Neural cell (in vitro differentiated cells): ENCODE data around the gene SLC6A4. TPM values are rescaled to one million over a fixed set of nuclear protein-coding genes. Genes with fewer than 3 reads are reported as not detected.

Experiments
- H2AFZ ChIP-seq: fragments of 200-600, 300-800 bp; sonication (generic), shearing (Covaris generic); 2 replicates; pipeline ENCODE4 v1.6.0; 2014; ENCODE audit warnings: low read depth, mild to moderate bottlenecking, antibody characterized with exemption, low read length, moderate library complexity
- H3F3A ChIP-seq: fragments of 200-600 bp; shearing (Covaris generic); 2 replicates; pipeline ENCODE4 v1.6.1; 2016; ENCODE audit warnings: mild to moderate bottlenecking, moderate library complexity, mixed read lengths, antibody characterized with exemption, low read length; ENCODE audit not compliant: insufficient read depth, poor library complexity, severe bottlenecking
- H3K27ac ChIP-seq: fragments of 200-600, 300-800 bp; sonication (generic), shearing (Covaris generic); 2 replicates; pipeline ENCODE4 v1.5.1; 2014; ENCODE audit warnings: mild to moderate bottlenecking, low read length, moderate library complexity
- H3K27me3 ChIP-seq: fragments of 300-800, 200-600 bp; sonication (generic), shearing (Covaris generic); 2 replicates; pipeline ENCODE4 v1.6.0; 2014; ENCODE audit warnings: mild to moderate bottlenecking, low read depth, low read length, moderate library complexity; ENCODE audit not compliant: insufficient read depth
- H3K36me3 ChIP-seq: fragments of 300-800, 200-600 bp; sonication (generic), shearing (Covaris generic); 2 replicates; pipeline ENCODE4 v1.5.1; 2014; ENCODE audit warnings: mild to moderate bottlenecking, antibody characterized with exemption, low read length, moderate library complexity; ENCODE audit not compliant: insufficient read depth
- H3K4me2 ChIP-seq: fragments of 300-800, 200-600 bp; sonication (generic), shearing (Covaris generic); 2 replicates; pipeline ENCODE4 v1.6.0; 2014; ENCODE audit warnings: mild to moderate bottlenecking, low read length
- H3K4me3 ChIP-seq: fragments of 300-800, 200-600 bp; sonication (generic), shearing (Covaris generic); 2 replicates; pipeline ENCODE4 v1.5.1; 2014; ENCODE audit warnings: mild to moderate bottlenecking, low read length, moderate library complexity
- H3K79me2 ChIP-seq: fragments of 200-600 bp; shearing (Covaris generic); replicated peaks from 2 replicates; pipeline ENCODE4 v1.6.0; 2014; ENCODE audit warnings: mild to moderate bottlenecking, low read length, moderate library complexity; ENCODE audit not compliant: insufficient read depth
- H3K9ac ChIP-seq: fragments of 300-800, 200-600 bp; sonication (generic), shearing (Covaris generic); 2 replicates; pipeline ENCODE4 v1.6.1; 2016; ENCODE audit warnings: mild to moderate bottlenecking, low read length, mixed read lengths
- H3K9me2 ChIP-seq: fragments of 200-600 bp; shearing (Covaris generic); 2 replicates; pipeline ENCODE4 v1.6.1; 2016; ENCODE audit warnings: mild to moderate bottlenecking, low read length, mixed read lengths; ENCODE audit not compliant: insufficient read depth
- H3K9me3 ChIP-seq: fragments of 200-600, 300-800 bp; sonication (generic), shearing (Covaris generic); 2 replicates; pipeline ENCODE4 v1.6.1; 2016; ENCODE audit warnings: mild to moderate bottlenecking, mixed run types, low read length, moderate library complexity, mixed read lengths
- H4K20me1 ChIP-seq: fragments of 200-600 bp; shearing (Covaris generic); 2 replicates; pipeline ENCODE4 v1.6.1; 2016; ENCODE audit warnings: mild to moderate bottlenecking, mixed run types; ENCODE audit not compliant: insufficient read depth
- EP300 ChIP-seq: fragments of 450-650 bp; conservative IDR thresholded peaks from 2 replicates; pipeline ENCODE4 v1.6.1; 2014; ENCODE audit warnings: antibody characterized with exemption, mild to moderate bottlenecking, moderate library complexity; ENCODE audit not compliant: poor library complexity, severe bottlenecking
- EZH2 ChIP-seq: fragments of 200-600, 300-800 bp; shearing (Covaris generic), sonication (generic); IDR thresholded peaks from 2 replicates; pipeline ENCODE4 v1.6.1; 2014; ENCODE audit warnings: antibody characterized with exemption, low read length, borderline replicate concordance, mild to moderate bottlenecking; ENCODE audit not compliant: insufficient read depth, poor library complexity, severe bottlenecking
- MXI1 ChIP-seq: fragments of 450-650 bp; conservative IDR thresholded peaks from 2 replicates; pipeline ENCODE4 v1.6.1; 2014; ENCODE audit warnings: antibody characterized with exemption, mild to moderate bottlenecking; ENCODE audit not compliant: poor library complexity, severe bottlenecking
- POLR2AphosphoS5 ChIP-seq: IDR thresholded peaks from 2 replicates; pipeline ENCODE4 v1.6.1; 2012
- RAD21 ChIP-seq: fragments of 450-650 bp; conservative IDR thresholded peaks from 2 replicates; pipeline ENCODE4 v1.6.1; 2014; ENCODE audit warnings: antibody characterized with exemption, mild to moderate bottlenecking, moderate library complexity
- SMC3 ChIP-seq: fragments of 450-650 bp; conservative IDR thresholded peaks from 2 replicates; pipeline ENCODE4 v1.6.1; 2014; ENCODE audit warnings: antibody characterized with exemption, mild to moderate bottlenecking, moderate library complexity; ENCODE audit not compliant: poor library complexity
- TAF1 ChIP-seq: IDR thresholded peaks from 2 replicates; pipeline ENCODE4 v1.6.1; 2012; ENCODE audit warnings: low read depth
- polyA plus RNA-seq: library from polyadenylated mRNA; depleted of rRNA; stranded (reverse); fragments of >200 nt; gene quantifications from 2 replicates; pipeline ENCODE4 v1.2.3, GENCODE V29; 2014
- TF ChIP-seq, protein P1 (sequence below): IDR thresholded peaks from 2 replicates; pipeline ENCODE4 v1.6.1; 2012; ENCODE audit warnings: borderline replicate concordance
- TF ChIP-seq, protein P2 (sequence below): fragments of 450-650 bp; IDR thresholded peaks from 2 replicates; pipeline ENCODE4 v1.5.1; 2014; ENCODE audit warnings: antibody characterized with exemption, mild to moderate bottlenecking, moderate library complexity; ENCODE audit not compliant: poor library complexity, severe bottlenecking

The SLC6A4 gene
- polyA plus RNA-seq, 1 donor from 2014 or later: 1.1 TPM

DNA sequence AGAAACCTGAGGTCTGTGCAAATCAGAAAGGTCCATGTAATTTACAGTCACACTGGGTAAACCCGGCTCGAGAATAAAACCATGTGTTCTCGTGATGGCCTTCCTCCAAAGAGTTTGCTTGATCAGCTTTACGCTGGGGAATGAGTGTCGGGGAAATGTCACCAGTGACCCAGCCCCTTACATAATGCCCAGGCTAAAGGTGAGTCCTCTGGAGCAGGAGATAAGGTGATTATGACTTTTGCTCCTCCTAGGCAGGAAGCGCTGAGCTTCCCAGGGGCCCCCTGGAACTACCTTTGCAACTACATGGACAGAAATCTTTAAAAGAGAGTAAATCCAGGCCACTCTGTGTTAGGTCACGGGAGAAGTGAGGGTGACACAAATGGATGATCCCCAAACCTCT, 15.7 kb downstream of the SLC6A4 start:
- H3K27me3 ChIP-seq: no peaks in the 10 kb centered on the region
- H3K9ac ChIP-seq: no peak overlapping the region
- H3K36me3 ChIP-seq: no peaks in the 10 kb centered on the region
- H3K79me2 ChIP-seq: no peaks in the 10 kb centered on the region
- H3F3A ChIP-seq: no peaks in the 10 kb centered on the region
- H4K20me1 ChIP-seq: no peaks in the 10 kb centered on the region
- H3K9me3 ChIP-seq: no peaks in the 10 kb centered on the region
- H3K4me3 ChIP-seq: no peak overlapping the region
- no peak overlapping the region for H2AFZ ChIP-seq
- no peak overlapping the region for H3K27ac ChIP-seq
- TF ChIP-seq MXI1 (no peak), SMC3 (no peak), EZH2 (no peak), POLR2AphosphoS5 (no peak), TAF1 (no peak)
- TF ChIP-seq, protein P1, sequence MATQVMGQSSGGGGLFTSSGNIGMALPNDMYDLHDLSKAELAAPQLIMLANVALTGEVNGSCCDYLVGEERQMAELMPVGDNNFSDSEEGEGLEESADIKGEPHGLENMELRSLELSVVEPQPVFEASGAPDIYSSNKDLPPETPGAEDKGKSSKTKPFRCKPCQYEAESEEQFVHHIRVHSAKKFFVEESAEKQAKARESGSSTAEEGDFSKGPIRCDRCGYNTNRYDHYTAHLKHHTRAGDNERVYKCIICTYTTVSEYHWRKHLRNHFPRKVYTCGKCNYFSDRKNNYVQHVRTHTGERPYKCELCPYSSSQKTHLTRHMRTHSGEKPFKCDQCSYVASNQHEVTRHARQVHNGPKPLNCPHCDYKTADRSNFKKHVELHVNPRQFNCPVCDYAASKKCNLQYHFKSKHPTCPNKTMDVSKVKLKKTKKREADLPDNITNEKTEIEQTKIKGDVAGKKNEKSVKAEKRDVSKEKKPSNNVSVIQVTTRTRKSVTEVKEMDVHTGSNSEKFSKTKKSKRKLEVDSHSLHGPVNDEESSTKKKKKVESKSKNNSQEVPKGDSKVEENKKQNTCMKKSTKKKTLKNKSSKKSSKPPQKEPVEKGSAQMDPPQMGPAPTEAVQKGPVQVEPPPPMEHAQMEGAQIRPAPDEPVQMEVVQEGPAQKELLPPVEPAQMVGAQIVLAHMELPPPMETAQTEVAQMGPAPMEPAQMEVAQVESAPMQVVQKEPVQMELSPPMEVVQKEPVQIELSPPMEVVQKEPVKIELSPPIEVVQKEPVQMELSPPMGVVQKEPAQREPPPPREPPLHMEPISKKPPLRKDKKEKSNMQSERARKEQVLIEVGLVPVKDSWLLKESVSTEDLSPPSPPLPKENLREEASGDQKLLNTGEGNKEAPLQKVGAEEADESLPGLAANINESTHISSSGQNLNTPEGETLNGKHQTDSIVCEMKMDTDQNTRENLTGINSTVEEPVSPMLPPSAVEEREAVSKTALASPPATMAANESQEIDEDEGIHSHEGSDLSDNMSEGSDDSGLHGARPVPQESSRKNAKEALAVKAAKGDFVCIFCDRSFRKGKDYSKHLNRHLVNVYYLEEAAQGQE: no peak
- TF ChIP-seq, protein P2, sequence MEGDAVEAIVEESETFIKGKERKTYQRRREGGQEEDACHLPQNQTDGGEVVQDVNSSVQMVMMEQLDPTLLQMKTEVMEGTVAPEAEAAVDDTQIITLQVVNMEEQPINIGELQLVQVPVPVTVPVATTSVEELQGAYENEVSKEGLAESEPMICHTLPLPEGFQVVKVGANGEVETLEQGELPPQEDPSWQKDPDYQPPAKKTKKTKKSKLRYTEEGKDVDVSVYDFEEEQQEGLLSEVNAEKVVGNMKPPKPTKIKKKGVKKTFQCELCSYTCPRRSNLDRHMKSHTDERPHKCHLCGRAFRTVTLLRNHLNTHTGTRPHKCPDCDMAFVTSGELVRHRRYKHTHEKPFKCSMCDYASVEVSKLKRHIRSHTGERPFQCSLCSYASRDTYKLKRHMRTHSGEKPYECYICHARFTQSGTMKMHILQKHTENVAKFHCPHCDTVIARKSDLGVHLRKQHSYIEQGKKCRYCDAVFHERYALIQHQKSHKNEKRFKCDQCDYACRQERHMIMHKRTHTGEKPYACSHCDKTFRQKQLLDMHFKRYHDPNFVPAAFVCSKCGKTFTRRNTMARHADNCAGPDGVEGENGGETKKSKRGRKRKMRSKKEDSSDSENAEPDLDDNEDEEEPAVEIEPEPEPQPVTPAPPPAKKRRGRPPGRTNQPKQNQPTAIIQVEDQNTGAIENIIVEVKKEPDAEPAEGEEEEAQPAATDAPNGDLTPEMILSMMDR: no peak
- no peaks in the 10 kb centered on the region for H3K9me2 ChIP-seq
- no peak overlapping the region for H3K4me2 ChIP-seq

DNA sequence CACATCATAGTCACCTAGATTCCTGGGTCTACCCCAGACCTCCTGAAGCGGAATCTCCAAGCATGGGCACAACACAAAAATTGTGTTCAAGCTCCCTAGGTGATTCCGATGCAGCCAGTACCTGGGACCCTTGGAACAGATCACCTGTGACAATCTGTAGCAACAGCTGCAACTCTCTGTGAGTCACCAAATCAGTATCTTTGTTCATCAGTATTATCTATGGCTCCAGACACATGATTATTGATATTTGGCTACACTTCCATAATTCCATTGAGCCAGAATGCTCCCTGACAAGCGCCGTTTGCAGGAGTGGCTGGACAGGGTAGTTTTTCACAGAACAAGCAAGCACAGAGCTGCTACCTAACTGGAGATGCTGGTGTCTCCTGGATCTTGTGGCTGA, 16.2 kb downstream of the SLC6A4 start:
- H3K9ac ChIP-seq: no peak overlapping the region
- H3K27me3 ChIP-seq: no peaks in the 10 kb centered on the region
- H3K36me3 ChIP-seq: no peaks in the 10 kb centered on the region
- H3K9me3 ChIP-seq: no peaks in the 10 kb centered on the region
- no peak overlapping the region for H3K4me2 ChIP-seq
- no peaks in the 10 kb centered on the region for H4K20me1 ChIP-seq
- H3F3A ChIP-seq: no peaks in the 10 kb centered on the region
- no peaks in the 10 kb centered on the region for H3K9me2 ChIP-seq
- no peak overlapping the region for H2AFZ ChIP-seq
- H3K27ac ChIP-seq: no peak overlapping the region
- no peaks in the 10 kb centered on the region for H3K79me2 ChIP-seq
- TF ChIP-seq, protein P2: no peak
- TF ChIP-seq POLR2AphosphoS5: no peak
- TF ChIP-seq TAF1: no peak
- no peak for TF ChIP-seq SMC3
- TF ChIP-seq EZH2: no peak
- no peak for TF ChIP-seq RAD21
- TF ChIP-seq MXI1: no peak
- TF ChIP-seq, protein P1: no peak
- no peak for TF ChIP-seq EP300
- H3K4me3 ChIP-seq: no peak overlapping the region
